ENCODE measurements around the gene SCPEP1.

DNA sequence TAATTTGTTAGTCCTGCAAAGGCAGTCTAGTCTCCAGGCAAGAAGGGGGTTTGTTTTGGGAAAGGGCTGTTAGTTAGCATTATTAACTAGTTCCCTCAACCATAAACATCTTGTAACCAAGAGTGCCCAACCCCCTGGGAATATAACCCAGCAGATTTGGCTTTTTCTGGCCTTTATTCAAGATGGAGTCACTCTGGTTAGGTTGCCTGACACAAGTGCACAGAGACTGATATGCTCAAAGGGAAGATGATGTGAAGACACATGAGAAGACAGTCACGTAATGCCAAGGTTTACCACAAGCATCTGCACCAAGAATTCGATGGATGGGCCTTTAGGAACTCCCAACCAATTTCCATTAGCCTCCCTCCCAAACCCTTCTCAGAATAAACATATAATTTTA is 3.9 kb upstream of the SCPEP1 start:
- TF ChIP-seq POLR2AphosphoS5 (IDR thresholded peaks at IDR 0.05; ENCODE audit: insufficient read depth in 1 of 2, low read depth in 1 of 2) (no peak), POLR2A (IDR thresholded peaks at IDR 0.05) (no peak)
- TF ChIP-seq, protein P1, sequence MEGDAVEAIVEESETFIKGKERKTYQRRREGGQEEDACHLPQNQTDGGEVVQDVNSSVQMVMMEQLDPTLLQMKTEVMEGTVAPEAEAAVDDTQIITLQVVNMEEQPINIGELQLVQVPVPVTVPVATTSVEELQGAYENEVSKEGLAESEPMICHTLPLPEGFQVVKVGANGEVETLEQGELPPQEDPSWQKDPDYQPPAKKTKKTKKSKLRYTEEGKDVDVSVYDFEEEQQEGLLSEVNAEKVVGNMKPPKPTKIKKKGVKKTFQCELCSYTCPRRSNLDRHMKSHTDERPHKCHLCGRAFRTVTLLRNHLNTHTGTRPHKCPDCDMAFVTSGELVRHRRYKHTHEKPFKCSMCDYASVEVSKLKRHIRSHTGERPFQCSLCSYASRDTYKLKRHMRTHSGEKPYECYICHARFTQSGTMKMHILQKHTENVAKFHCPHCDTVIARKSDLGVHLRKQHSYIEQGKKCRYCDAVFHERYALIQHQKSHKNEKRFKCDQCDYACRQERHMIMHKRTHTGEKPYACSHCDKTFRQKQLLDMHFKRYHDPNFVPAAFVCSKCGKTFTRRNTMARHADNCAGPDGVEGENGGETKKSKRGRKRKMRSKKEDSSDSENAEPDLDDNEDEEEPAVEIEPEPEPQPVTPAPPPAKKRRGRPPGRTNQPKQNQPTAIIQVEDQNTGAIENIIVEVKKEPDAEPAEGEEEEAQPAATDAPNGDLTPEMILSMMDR (IDR thresholded peaks at IDR 0.05) = no peak
